Fibroblast of skin of left quadriceps (primary cell): ENCODE data around the gene METTL22.

Experiments used
- DNase-seq, 2 experiments: peaks; one replicate each; pipeline ENCODE4 v3.0.0-alpha.2; 2013; ENCODE audit warnings: low read depth in 2 of 2

The METTL22 gene

GRCh38 chr16:8591451-8591850 is 30.0 kb upstream of the METTL22 start:
- no peak for DNase-seq

GRCh38 chr16:8594149-8594666 is 27.3 kb upstream of the METTL22 start:
- no peak for DNase-seq

GRCh38 chr16:8595783-8596182 is 25.7 kb upstream of the METTL22 start:
- no peak for DNase-seq

- no peak for DNase-seq
Observed at GRCh38 chr16:8596581-8596980, 24.9 kb upstream of the METTL22 start.

GRCh38 chr16:8600144-8600775 is 21.2 kb upstream of the METTL22 start:
- no peak for DNase-seq

GRCh38 chr16:8605554-8605953 is 15.9 kb upstream of the METTL22 start:
- no peak for DNase-seq

GRCh38 chr16:8607214-8607613 is 14.3 kb upstream of the METTL22 start:
- DNase-seq = no peak

GRCh38 chr16:8611122-8611521 is 10.4 kb upstream of the METTL22 start:
- no peak for DNase-seq

- no peak for DNase-seq
Observed at GRCh38 chr16:8611886-8612600, 9.5 kb upstream of the METTL22 start.

GRCh38 chr16:8614435-8615029 is 7.0 kb upstream of the METTL22 start:
- DNase-seq = no peak

- no peak for DNase-seq
Observed at GRCh38 chr16:8619671-8620370, 1.7 kb upstream of the METTL22 start.

- DNase-seq = no peak
Observed at GRCh38 chr16:8620535-8620934, 963 bp upstream of the METTL22 start.

GRCh38 chr16:8621222-8621571 is 301 bp upstream of the METTL22 start:
- no peak for DNase-seq

- no peak for DNase-seq
Observed at GRCh38 chr16:8622315-8622656, 788 bp downstream of the METTL22 start.

GRCh38 chr16:8623634-8624033 is 2.1 kb downstream of the METTL22 start:
- DNase-seq = no peak

GRCh38 chr16:8625491-8626087 is 4.1 kb downstream of the METTL22 start:
- no peak for DNase-seq

GRCh38 chr16:8626946-8627345 is 5.4 kb downstream of the METTL22 start:
- no peak for DNase-seq

GRCh38 chr16:8627456-8627855 is 6.0 kb downstream of the METTL22 start:
- DNase-seq = no peak

GRCh38 chr16:8628981-8629725 is 7.7 kb downstream of the METTL22 start:
- no peak for DNase-seq

GRCh38 chr16:8630255-8630953 is 8.9 kb downstream of the METTL22 start:
- DNase-seq = no peak

- DNase-seq = no peak
Observed at GRCh38 chr16:8631373-8631772, 9.9 kb downstream of the METTL22 start.
